WTC11 (cell line): Measurements from ENCODE around the gene CCAR1.

Source experiments
- CBFB ChIP-seq: sonication (generic); formaldehyde crosslinking; IDR thresholded peaks from 2 replicates; pipeline ENCODE4 v1.8.1; 2022; ENCODE audit warnings: mild to moderate bottlenecking, low read depth, missing genetic modification reagents
- CREB1 ChIP-seq: sonication (generic); formaldehyde crosslinking; IDR thresholded peaks from 2 replicates; pipeline ENCODE4 v1.8.0; 2023; ENCODE audit warnings: mild to moderate bottlenecking, missing genetic modification reagents
- CTCF ChIP-seq: fragments of 200-600 bp; IDR thresholded peaks from 2 replicates; pipeline ENCODE4 v1.8.0; 2022; ENCODE audit warnings: antibody characterized with exemption
- E2F5 ChIP-seq: sonication (generic); formaldehyde crosslinking; IDR thresholded peaks from 2 replicates; pipeline ENCODE4 v1.8.1; 2022; ENCODE audit warnings: mild to moderate bottlenecking, moderate library complexity, missing genetic modification reagents
- ELF4 ChIP-seq: sonication (generic); formaldehyde crosslinking; IDR thresholded peaks from 2 replicates; pipeline ENCODE4 v1.8.1; 2022; ENCODE audit warnings: low read depth, mild to moderate bottlenecking, moderate library complexity, missing genetic modification reagents
- ESRRA ChIP-seq: sonication (generic); formaldehyde crosslinking; IDR thresholded peaks from 2 replicates; pipeline ENCODE4 v1.8.1; 2022; ENCODE audit warnings: mild to moderate bottlenecking, missing genetic modification reagents, borderline replicate concordance
- GRHL2 ChIP-seq: fragments of 250-450 bp; sonication (Bioruptor Pico); IDR thresholded peaks from 2 replicates; pipeline ENCODE4 v1.8.0; 2022; ENCODE audit warnings: mild to moderate bottlenecking, moderate library complexity; ENCODE audit not compliant: insufficient replicate concordance, severe bottlenecking
- GTF2I ChIP-seq: fragments of 250-450 bp; sonication (Bioruptor Pico); conservative IDR thresholded peaks from 2 replicates; pipeline ENCODE4 v1.4.0; 2021; ENCODE audit warnings: mild to moderate bottlenecking
- SP1 ChIP-seq: sonication (generic); formaldehyde crosslinking; conservative IDR thresholded peaks from 2 replicates; pipeline ENCODE4 v1.8.1; 2022; ENCODE audit warnings: missing genetic modification reagents
- USF1 ChIP-seq: sonication (generic); formaldehyde crosslinking; IDR thresholded peaks from 2 replicates; pipeline ENCODE4 v1.8.0; 2022; ENCODE audit warnings: mild to moderate bottlenecking, missing genetic modification reagents
- ZNF232 ChIP-seq: sonication (generic); formaldehyde crosslinking; IDR thresholded peaks from 2 replicates; pipeline ENCODE4 v1.8.0; 2022; ENCODE audit warnings: mild to moderate bottlenecking, missing genetic modification reagents
- TF ChIP-seq, protein P1 (sequence below): sonication (generic); formaldehyde crosslinking; IDR thresholded peaks from 2 replicates; pipeline ENCODE4 v1.8.1; 2023; ENCODE audit warnings: mild to moderate bottlenecking, missing genetic modification reagents
- TF ChIP-seq, protein P2 (sequence below): sonication (generic); formaldehyde crosslinking; IDR thresholded peaks from 2 replicates; pipeline ENCODE4 v1.8.0; 2022; ENCODE audit warnings: mild to moderate bottlenecking, missing genetic modification reagents

DNA sequence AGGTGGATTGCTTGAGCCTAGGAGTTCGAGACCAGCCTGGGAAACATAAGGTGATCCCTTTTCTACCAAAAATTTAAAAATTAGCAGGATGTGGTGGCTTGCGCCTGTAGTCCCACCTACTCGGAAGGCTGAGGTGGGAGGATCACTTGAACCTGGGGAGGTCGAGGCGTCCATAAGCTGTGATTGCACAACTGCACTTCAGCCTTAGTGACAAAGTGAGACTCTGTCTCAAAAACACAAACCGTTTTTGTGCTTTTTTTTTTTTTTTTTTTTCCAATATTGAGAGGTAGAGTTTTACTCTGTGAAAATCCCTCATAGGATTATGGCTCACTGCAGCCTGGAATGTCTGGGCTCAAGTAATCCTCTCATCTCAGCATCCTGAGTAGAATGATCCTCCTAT, 14.1 kb downstream of the CCAR1 start:
- TF ChIP-seq ELF4 (no peak), ZNF232 (CRISPR knock-in tag) (no peak), CBFB (CRISPR knock-in tag) (no peak), CTCF (no peak), ESRRA (CRISPR knock-in tag) (no peak), SP1 (no peak), USF1 (CRISPR knock-in tag) (no peak), CREB1 (CRISPR knock-in tag) (no peak), GTF2I (CRISPR knock-in tag) (no peak), E2F5 (CRISPR knock-in tag) (no peak), GRHL2 (no peak)
- TF ChIP-seq, protein P1, sequence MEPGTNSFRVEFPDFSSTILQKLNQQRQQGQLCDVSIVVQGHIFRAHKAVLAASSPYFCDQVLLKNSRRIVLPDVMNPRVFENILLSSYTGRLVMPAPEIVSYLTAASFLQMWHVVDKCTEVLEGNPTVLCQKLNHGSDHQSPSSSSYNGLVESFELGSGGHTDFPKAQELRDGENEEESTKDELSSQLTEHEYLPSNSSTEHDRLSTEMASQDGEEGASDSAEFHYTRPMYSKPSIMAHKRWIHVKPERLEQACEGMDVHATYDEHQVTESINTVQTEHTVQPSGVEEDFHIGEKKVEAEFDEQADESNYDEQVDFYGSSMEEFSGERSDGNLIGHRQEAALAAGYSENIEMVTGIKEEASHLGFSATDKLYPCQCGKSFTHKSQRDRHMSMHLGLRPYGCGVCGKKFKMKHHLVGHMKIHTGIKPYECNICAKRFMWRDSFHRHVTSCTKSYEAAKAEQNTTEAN (CRISPR knock-in tag) = no peak
- TF ChIP-seq, protein P2, sequence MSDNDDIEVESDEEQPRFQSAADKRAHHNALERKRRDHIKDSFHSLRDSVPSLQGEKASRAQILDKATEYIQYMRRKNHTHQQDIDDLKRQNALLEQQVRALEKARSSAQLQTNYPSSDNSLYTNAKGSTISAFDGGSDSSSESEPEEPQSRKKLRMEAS (CRISPR knock-in tag) = no peak
